Neural cell (in vitro differentiated cells): ENCODE measurements around the gene OR6Y1.

Source experiments
- CTCF ChIP-seq: fragments of 450-650 bp; IDR thresholded peaks from 2 replicates; pipeline ENCODE4 v1.5.1; 2014; ENCODE audit warnings: antibody characterized with exemption, mild to moderate bottlenecking, moderate library complexity; ENCODE audit not compliant: poor library complexity, severe bottlenecking
- POLR2AphosphoS5 ChIP-seq: IDR thresholded peaks from 2 replicates; pipeline ENCODE4 v1.6.1; 2012

GRCh38 chr1:158577561-158577960 is 23.4 kb upstream of the OR6Y1 start:
- TF ChIP-seq POLR2AphosphoS5, result no peak
- TF ChIP-seq CTCF, result no peak
